Mucosa of stomach (tissue), 1 donor: Measurements from ENCODE around the gene CXCR4.
A peak's percentile ranks its signal among the peaks of the same experiment; 100 is the strongest.

Experiments used
- H3K27me3 ChIP-seq: one replicate; pipeline ENCODE4 v1.7.0; 2013; ENCODE audit warnings: mild to moderate bottlenecking, low read length; ENCODE audit not compliant: control insufficient read depth, insufficient read depth
- H3K36me3 ChIP-seq: one replicate; pipeline ENCODE4 v1.7.0; 2013; ENCODE audit warnings: low read length; ENCODE audit not compliant: control insufficient read depth, insufficient read depth
- H3K4me1 ChIP-seq: one replicate; pipeline ENCODE4 v1.7.0; 2013; ENCODE audit warnings: mild to moderate bottlenecking, low read length; ENCODE audit not compliant: control insufficient read depth, insufficient read depth
- H3K4me3 ChIP-seq: one replicate; pipeline ENCODE4 v1.7.0; 2013; ENCODE audit warnings: low read length
- H3K9ac ChIP-seq: one replicate; pipeline ENCODE4 v1.7.0; 2013; ENCODE audit warnings: mild to moderate bottlenecking, low read length, moderate library complexity
- H3K9me3 ChIP-seq: one replicate; pipeline ENCODE4 v1.7.0; 2013; ENCODE audit warnings: mild to moderate bottlenecking, low read length, moderate library complexity; ENCODE audit not compliant: control insufficient read depth
- donor health status: Pancreatic carcinoma.

Gene CXCR4

DNA sequence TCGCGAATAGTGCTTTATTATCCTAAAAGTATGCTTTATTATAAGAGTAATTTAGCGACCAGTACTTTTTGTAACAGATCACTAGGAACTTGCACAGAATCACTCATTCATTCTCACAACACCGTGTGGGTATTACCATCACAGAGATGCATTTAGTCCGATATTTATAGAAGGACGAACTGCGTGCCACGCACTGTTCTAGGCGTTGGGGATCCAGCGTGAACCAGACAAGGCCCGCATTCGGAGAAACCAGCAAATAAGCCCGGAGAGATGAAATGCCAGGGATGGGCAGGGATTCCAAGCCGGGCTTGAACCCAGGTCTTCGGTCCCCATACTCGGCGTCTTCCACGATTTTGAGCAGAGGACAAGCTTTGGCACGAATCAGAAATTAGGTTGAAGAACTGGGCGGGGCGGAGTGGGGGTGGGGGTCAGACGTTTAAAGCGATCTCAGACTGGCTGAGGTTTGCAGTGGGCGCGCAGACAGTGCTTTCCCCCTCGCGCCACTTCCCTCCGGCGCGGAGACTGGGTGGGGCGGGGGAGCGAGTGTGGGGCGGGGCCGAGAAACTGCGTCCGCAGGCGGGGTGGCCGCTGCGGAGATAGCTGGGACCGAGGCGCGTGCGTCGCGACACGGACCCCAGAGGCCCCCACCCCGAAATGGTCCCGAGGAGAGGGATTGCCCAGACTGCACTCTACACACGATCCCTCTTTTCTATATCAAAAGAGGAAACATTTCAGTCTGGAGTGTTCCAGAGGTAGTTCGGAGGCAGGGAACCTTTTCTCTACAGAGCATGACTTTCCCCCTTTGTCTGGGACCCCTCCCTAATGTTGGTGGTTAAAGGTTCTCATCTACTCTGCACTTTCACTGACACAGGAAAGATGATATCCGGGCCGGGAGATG lies 1.1 kb upstream of the CXCR4 start:
- Histone ChIP-seq H3K36me3 (no peaks in the 10 kb centered on the region), H3K4me1 (peaks cover 13% of the 10 kb centered on the region), H3K9ac (peak overlapping the region; percentile 30), H3K9me3 (no peaks in the 10 kb centered on the region), H3K4me3 (peak overlapping the region; percentile 0), H3K27me3 (peaks cover 31% of the 10 kb centered on the region)

DNA sequence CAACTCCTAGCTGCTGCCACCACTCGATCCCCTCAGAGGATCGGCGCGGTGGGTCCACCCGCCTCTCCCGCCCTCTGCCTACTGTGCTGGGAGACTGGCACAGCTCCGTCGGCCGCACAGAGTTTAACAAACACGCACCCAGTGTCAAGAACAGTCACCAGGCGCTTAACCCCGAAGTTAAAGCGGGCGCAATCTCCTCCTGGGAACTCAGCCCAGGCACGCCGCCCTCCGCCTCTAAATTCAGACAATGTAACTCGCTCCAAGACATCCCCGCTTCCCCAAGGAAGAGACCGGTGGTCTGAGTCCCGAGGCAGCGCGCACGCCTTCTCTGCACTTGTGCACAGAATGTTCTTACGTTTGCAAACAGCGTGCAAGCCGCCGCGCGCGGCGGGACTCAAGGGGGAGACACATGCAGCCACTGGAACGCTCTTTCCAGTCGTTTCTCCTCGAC lies 533 bp downstream of the CXCR4 start:
- Histone ChIP-seq H3K9ac (peak overlapping the region; percentile 68), H3K4me3 (peak overlapping the region; percentile 44), H3K4me1 (peaks cover 13% of the 10 kb centered on the region), H3K9me3 (no peaks in the 10 kb centered on the region), H3K27me3 (peaks cover 31% of the 10 kb centered on the region), H3K36me3 (no peaks in the 10 kb centered on the region)

DNA sequence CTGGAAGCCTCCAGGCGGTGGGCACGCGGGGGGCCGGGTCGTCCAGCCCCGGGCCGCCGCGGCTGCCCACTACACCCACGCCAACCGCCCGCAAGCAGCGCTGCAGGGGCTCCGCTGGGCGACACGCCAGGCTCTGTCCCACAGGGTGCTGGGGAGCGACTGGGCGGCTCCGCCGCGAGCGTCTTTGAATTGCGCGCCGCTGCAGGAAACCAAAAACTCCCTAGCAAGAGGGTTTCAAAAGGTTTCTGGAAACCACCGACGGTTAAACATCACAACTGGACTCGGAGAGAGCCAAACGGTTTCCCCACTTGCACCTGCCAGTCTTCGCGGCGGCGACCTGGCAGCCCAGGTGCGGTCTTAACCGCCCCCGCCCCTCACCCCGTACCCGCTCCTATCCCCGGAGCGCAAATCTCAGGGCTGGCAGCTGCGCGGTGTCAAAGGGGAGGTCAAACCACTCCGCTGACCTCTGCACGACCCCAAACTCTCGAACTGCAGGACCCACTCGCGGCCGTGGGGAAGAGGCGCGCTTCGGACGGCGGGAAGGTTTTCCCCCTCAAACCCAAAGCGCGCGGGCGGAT lies 1.0 kb downstream of the CXCR4 start:
- H3K9me3 ChIP-seq = no peaks in the 10 kb centered on the region
- H3K4me1 ChIP-seq = peaks cover 13% of the 10 kb centered on the region
- peaks cover 31% of the 10 kb centered on the region for H3K27me3 ChIP-seq
- peak overlapping the region; percentile 44 for H3K4me3 ChIP-seq
- no peaks in the 10 kb centered on the region for H3K36me3 ChIP-seq
- H3K9ac ChIP-seq = peak overlapping the region; percentile 68

DNA sequence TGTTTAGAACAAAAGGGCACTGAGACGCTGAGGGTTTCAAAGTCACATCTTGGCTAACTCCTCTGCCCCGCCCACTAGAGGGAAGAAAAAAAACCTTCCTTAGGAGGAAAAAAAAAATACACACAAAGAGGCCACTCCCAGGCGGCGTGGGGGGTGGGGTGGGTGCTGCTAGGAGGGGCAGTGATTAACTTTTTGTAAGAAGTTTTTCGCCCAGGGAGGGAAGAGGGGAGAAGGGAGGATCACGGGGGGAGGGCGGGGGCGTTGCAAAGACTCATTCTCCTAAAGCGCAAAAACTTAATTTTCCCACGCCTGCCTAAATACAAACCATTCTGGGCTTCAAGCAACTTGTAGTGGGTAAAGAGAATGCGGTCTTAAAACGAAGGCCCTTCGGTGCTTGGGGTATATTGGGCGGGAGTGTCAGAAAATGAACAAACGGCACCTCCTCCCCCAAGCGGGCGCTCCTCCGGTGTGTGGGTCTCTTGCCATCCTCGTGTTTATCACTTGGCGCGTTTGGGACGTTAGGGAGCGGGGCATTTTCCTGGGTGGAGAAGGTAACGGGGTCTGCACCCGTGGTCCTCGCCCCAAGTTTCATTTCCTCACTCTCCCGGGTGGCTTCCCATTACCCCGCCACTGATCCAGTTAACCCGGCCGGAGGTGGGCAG lies 1.7 kb downstream of the CXCR4 start:
- H3K36me3 ChIP-seq = no peaks in the 10 kb centered on the region
- H3K4me3 ChIP-seq = peak overlapping the region; percentile 44
- H3K27me3 ChIP-seq = peaks cover 30% of the 10 kb centered on the region
- H3K9ac ChIP-seq = peak overlapping the region; percentile 68
- H3K4me1 ChIP-seq = peaks cover 13% of the 10 kb centered on the region
- no peaks in the 10 kb centered on the region for H3K9me3 ChIP-seq

DNA sequence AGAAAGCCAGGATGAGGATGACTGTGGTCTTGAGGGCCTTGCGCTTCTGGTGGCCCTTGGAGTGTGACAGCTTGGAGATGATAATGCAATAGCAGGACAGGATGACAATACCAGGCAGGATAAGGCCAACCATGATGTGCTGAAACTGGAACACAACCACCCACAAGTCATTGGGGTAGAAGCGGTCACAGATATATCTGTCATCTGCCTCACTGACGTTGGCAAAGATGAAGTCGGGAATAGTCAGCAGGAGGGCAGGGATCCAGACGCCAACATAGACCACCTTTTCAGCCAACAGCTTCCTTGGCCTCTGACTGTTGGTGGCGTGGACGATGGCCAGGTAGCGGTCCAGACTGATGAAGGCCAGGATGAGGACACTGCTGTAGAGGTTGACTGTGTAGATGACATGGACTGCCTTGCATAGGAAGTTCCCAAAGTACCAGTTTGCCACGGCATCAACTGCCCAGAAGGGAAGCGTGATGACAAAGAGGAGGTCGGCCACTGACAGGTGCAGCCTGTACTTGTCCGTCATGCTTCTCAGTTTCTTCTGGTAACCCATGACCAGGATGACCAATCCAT lies 2.7 kb downstream of the CXCR4 start:
- H3K4me1 ChIP-seq = peaks cover 13% of the 10 kb centered on the region
- H3K4me3 ChIP-seq = no peak overlapping the region
- no peaks in the 10 kb centered on the region for H3K9me3 ChIP-seq

DNA sequence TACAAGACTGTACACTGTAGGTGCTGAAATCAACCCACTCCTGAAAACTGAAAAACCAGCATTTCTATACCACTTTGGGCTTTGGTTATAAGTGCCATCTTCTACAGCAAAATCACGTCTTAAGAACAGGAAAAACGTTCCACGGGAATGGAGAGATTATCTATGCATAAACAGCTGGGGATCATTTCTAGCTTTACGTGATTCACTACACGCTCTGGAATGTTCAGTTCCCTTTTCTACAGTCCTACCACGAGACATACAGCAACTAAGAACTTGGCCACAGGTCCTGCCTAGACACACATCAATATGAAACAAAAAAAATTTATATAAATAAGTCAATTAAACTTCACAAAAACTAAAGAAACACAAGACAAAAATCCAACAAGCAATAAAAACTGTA lies 3.6 kb downstream of the CXCR4 start:
- Histone ChIP-seq H3K9ac (no peak overlapping the region), H3K27me3 (peaks cover 25% of the 10 kb centered on the region), H3K4me1 (peaks cover 13% of the 10 kb centered on the region), H3K4me3 (no peak overlapping the region), H3K9me3 (no peaks in the 10 kb centered on the region), H3K36me3 (no peaks in the 10 kb centered on the region)

More for the DNA sequence above, 2.7 kb downstream of the CXCR4 start:
- H3K36me3 ChIP-seq = no peaks in the 10 kb centered on the region
- peaks cover 25% of the 10 kb centered on the region for H3K27me3 ChIP-seq
- no peak overlapping the region for H3K9ac ChIP-seq

DNA sequence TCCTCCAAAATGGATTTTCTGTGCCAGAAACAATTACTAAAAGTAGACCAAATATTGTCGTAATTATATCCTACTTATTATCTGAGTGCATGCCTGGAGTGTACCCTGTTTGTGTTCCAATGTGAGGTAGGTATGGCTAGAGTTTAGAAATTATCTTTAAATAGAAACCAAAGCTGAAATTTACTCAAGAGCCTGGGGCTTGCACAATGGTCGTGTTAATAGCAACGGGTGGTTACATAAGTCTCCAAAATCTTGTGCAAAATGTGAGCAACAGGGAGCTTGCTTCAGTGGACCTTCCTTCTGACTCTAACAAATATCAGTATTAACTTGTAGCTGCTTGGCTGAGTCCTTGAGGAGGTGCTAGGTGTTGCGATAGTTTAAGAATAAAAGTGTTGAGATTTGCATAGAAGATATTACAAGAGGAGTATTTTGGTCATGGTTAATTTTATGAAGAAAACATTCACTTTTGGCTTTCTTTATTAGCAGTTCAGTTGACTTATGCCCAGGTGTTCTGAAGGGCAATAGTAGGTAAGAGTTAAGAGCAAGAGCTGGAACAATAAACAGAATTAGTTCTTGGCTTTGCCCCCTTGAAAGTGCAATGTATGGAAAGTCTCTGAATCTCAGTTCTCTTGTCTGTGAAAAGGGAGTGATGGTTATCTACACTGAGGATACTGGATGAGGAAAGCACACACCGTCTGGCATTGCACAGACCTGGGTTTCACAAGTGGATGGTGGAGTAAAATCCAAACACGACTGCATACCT lies 4.6 kb downstream of the CXCR4 start:
- Histone ChIP-seq H3K36me3 (no peaks in the 10 kb centered on the region), H3K4me1 (peaks cover 13% of the 10 kb centered on the region), H3K27me3 (peaks cover 19% of the 10 kb centered on the region), H3K4me3 (no peak overlapping the region), H3K9ac (no peak overlapping the region), H3K9me3 (no peaks in the 10 kb centered on the region)

DNA sequence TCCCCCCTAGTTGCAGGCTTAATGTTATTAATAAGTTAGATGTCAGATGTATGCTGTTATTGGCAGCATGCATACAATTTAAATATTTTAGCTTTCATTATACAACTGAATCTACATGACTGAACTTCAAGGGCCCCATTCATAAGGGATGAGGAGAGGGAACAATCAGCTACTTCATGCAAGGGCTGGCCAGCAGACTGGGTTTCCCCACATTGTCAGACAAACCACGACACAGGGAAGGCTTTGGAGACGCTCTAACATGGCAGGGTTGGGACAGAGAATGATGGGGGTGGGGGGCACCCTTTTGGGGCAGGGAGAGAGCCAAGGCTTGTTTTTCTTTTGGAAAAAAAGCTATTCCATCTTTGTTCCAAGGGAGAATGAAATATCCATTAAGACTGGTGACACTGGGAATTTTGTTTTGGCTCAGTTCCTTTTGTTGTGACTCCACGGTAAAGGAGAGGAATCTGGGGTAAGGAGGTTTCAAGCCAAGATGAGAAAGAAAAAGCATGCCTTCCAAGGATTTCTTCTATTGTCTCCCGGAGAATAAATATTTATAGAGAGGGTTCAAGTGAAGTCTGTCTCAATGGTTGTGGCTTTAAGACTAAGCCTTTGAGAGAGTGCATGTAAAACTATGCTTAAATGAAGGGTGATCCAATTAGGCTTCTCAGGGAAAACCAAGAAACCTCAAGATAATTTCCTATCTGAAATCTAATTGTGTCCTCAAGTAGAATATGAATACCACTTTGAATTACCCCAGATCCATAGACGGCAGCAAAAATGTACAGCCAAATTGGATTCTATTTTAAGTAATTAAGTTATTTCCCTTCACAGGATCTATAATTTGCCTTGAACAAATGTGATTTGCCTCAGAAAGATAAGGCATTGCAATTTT lies 5.4 kb downstream of the CXCR4 start:
- peaks cover 19% of the 10 kb centered on the region for H3K27me3 ChIP-seq
- H3K4me1 ChIP-seq = peaks cover 13% of the 10 kb centered on the region
- no peak overlapping the region for H3K4me3 ChIP-seq
- H3K9ac ChIP-seq = no peak overlapping the region
- H3K36me3 ChIP-seq = no peaks in the 10 kb centered on the region
- no peaks in the 10 kb centered on the region for H3K9me3 ChIP-seq

DNA sequence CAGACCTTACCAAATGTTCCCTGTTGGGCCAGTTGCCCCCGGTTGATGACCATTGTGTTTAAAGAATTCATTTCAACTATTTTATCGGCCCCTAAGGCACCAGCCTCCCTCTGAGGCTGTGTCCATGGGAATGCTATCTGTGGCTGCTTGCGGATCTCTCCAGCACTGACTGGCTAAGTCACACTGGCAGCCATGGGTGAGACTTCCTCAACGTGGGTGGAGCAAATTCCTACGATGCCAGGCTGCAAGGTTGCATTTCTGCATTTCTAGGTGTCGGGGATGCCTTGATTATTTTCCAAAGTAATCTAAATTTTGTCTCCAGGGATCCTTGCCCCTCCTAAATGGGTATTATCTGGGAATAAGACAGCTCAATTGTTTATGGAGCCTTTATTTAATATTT lies 6.2 kb downstream of the CXCR4 start:
- H3K27me3 ChIP-seq = peaks cover 13% of the 10 kb centered on the region
- H3K4me1 ChIP-seq = peaks cover 7% of the 10 kb centered on the region
- no peaks in the 10 kb centered on the region for H3K36me3 ChIP-seq
- H3K9me3 ChIP-seq = no peaks in the 10 kb centered on the region
- no peak overlapping the region for H3K4me3 ChIP-seq
- no peak overlapping the region for H3K9ac ChIP-seq

DNA sequence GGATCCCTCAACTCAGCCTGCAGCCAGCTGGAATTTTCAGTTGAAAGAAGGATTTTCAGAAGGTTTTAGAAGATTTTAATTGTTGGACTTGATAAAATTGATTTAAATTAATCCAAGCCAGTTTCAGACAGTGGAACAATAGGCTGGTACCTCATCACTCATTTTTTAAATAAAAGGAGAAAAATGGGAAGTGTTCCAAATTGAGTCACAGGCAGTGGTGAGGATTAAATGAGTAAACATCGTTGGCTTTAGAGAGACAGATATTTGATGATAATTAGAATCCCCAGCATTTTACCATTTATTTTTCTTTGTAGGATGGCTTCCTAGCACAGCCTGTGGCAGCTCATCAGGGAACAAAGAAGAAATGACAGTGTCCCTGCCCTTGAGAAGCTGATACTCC lies 7.4 kb downstream of the CXCR4 start:
- H3K9me3 ChIP-seq = no peaks in the 10 kb centered on the region

DNA sequence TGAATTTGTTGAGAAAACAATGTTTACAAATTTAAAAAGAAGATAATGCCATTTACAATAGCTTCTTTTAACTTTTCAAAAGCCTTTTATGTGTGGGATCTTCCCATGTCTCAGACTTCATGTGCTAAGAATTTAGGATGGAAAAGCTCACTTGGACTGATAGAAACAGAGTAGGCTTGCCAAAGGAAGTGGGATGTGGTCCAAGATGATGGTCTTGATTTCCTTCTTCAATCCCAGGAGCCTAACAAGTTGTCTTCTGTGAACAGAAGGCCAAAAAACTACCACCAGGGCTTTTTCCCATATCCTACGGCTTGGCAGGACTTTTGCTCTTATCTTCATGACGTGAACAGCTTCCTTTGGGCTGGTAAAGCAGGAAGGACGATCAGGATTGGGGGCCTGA lies 9.5 kb downstream of the CXCR4 start:
- H3K9me3 ChIP-seq = no peaks in the 10 kb centered on the region
- H3K27me3 ChIP-seq = no peaks in the 10 kb centered on the region
- no peak overlapping the region for H3K9ac ChIP-seq
- no peaks in the 10 kb centered on the region for H3K4me1 ChIP-seq
- no peaks in the 10 kb centered on the region for H3K36me3 ChIP-seq
- H3K4me3 ChIP-seq = no peak overlapping the region

More for the DNA sequence above, 7.4 kb downstream of the CXCR4 start:
- Histone ChIP-seq H3K27me3 (peaks cover 8% of the 10 kb centered on the region), H3K4me3 (no peak overlapping the region), H3K9ac (no peak overlapping the region), H3K36me3 (no peaks in the 10 kb centered on the region), H3K4me1 (no peaks in the 10 kb centered on the region)
